A549 (cell line): ENCODE measurements around the gene STK11IP. TPM values are rescaled to one million over a fixed set of nuclear protein-coding genes. Genes with fewer than 3 reads are reported as not detected.

Source experiments
- polyA plus RNA-seq, 4 experiments: library from polyadenylated mRNA; depleted of rRNA in 3 of 4; stranded (reverse); fragments of >200 nt; fragmentation: RNase III in 1 of 4; extraction: RNeasy Plus Mini Kit Qiagen cat#74134 plus additional on column Dnase treatment in 1 of 4; gene quantifications; 2 replicates in 3 of 4; 3 replicates in 1 of 4; pipeline ENCODE4 v1.2.3, GENCODE V29; 2011 to 2017
- small RNA-seq, 6 experiments: library from RNA; depleted of rRNA; stranded (forward); fragments of <200 nt; gene quantifications; one replicate each; pipeline ENCODE3, GENCODE V24; 2012

STK11IP gene
- polyA plus RNA-seq, 2 of the 4 experiments (the other 2 are of a cell fraction) = 13.3 to 18.8 TPM

Small RNA genes lying within 50 kb of the gene (small RNA-seq; reads per million reads assigned to genes)
- 0 reads per million in 6 experiments for gene MIR3132
- 0 to 1.3 (median 0) reads per million in 6 experiments for gene RN7SKP213

Other genes with a start within 250 kb of the STK11IP start
- 29.0 and 38.4 TPM in 2 replicates for gene DNPEP, start 209.9 kb upstream of the STK11IP start, polyA plus RNA-seq (2011; rRNA removed)
- gene DNPEP, start 209.9 kb upstream of the STK11IP start, polyA plus RNA-seq (2017; fragmentation: RNase III; extraction: RNeasy Plus Mini Kit Qiagen cat#74134 plus additional on column Dnase treatment) = 40.8 to 42.8 TPM (median 40.9 TPM) in 3 replicates
- gene DES, start 179.5 kb upstream of the STK11IP start, polyA plus RNA-seq (2011; rRNA removed) = 0.06 and 0.20 TPM in 2 replicates
- 0.09 TPM in 1 of 3 replicates, not detected in the others for gene DES, start 179.5 kb upstream of the STK11IP start, polyA plus RNA-seq (2017; fragmentation: RNase III; extraction: RNeasy Plus Mini Kit Qiagen cat#74134 plus additional on column Dnase treatment)
- 2.3 TPM in 2 replicates for gene SPEG, start 163.0 kb upstream of the STK11IP start, polyA plus RNA-seq (2011; rRNA removed)
- gene SPEG, start 163.0 kb upstream of the STK11IP start, polyA plus RNA-seq (2017; fragmentation: RNase III; extraction: RNeasy Plus Mini Kit Qiagen cat#74134 plus additional on column Dnase treatment) = 9.3 to 13.0 TPM (median 11.5 TPM) in 3 replicates
- 46.2 and 55.3 TPM in 2 replicates for gene GMPPA, start 99.0 kb upstream of the STK11IP start, polyA plus RNA-seq (2011; rRNA removed)
- gene GMPPA, start 99.0 kb upstream of the STK11IP start, polyA plus RNA-seq (2017; fragmentation: RNase III; extraction: RNeasy Plus Mini Kit Qiagen cat#74134 plus additional on column Dnase treatment) = 31.3 to 38.4 TPM (median 36.2 TPM) in 3 replicates
- gene ASIC4, start 83.4 kb upstream of the STK11IP start, polyA plus RNA-seq (2011; rRNA removed) = 0.04 and 0.13 TPM in 2 replicates
- 0.07 to 0.08 TPM in 2 of 3 replicates, not detected in the other for gene ASIC4, start 83.4 kb upstream of the STK11IP start, polyA plus RNA-seq (2017; fragmentation: RNase III; extraction: RNeasy Plus Mini Kit Qiagen cat#74134 plus additional on column Dnase treatment)
- gene CHPF, start 54.0 kb upstream of the STK11IP start, polyA plus RNA-seq (2011; rRNA removed) = 9.0 and 10.2 TPM in 2 replicates
- 11.8 to 15.1 TPM (median 14.8 TPM) in 3 replicates for gene CHPF, start 54.0 kb upstream of the STK11IP start, polyA plus RNA-seq (2017; fragmentation: RNase III; extraction: RNeasy Plus Mini Kit Qiagen cat#74134 plus additional on column Dnase treatment)
- gene TMEM198, start 53.8 kb upstream of the STK11IP start, polyA plus RNA-seq (2011; rRNA removed) = 0.31 and 0.33 TPM in 2 replicates
- gene TMEM198, start 53.8 kb upstream of the STK11IP start, polyA plus RNA-seq (2017; fragmentation: RNase III; extraction: RNeasy Plus Mini Kit Qiagen cat#74134 plus additional on column Dnase treatment) = 0.26 to 0.42 TPM (median 0.37 TPM) in 3 replicates
- 14.4 and 15.6 TPM in 2 replicates for gene OBSL1, start 26.3 kb upstream of the STK11IP start, polyA plus RNA-seq (2011; rRNA removed)
- gene OBSL1, start 26.3 kb upstream of the STK11IP start, polyA plus RNA-seq (2017; fragmentation: RNase III; extraction: RNeasy Plus Mini Kit Qiagen cat#74134 plus additional on column Dnase treatment) = 22.2 to 33.8 TPM (median 31.8 TPM) in 3 replicates
- 0.49 and 0.83 TPM in 2 replicates for gene INHA, start 25.5 kb upstream of the STK11IP start, polyA plus RNA-seq (2011; rRNA removed)
- gene INHA, start 25.5 kb upstream of the STK11IP start, polyA plus RNA-seq (2017; fragmentation: RNase III; extraction: RNeasy Plus Mini Kit Qiagen cat#74134 plus additional on column Dnase treatment) = 0.35 to 0.83 TPM (median 0.72 TPM) in 3 replicates
- 1.4 and 1.7 TPM in 2 replicates for gene SLC4A3, start 29.8 kb downstream of the STK11IP start, polyA plus RNA-seq (2011; rRNA removed)
- gene SLC4A3, start 29.8 kb downstream of the STK11IP start, polyA plus RNA-seq (2017; fragmentation: RNase III; extraction: RNeasy Plus Mini Kit Qiagen cat#74134 plus additional on column Dnase treatment) = 2.2 to 3.6 TPM (median 3.1 TPM) in 3 replicates